HCT116 (cell line): Measurements from ENCODE around the gene NTRK3. TPM values are rescaled to one million over a fixed set of nuclear protein-coding genes. Genes with fewer than 3 reads are reported as not detected.

Experiments
- ATAC-seq: fragments of 200-7000 bp; cut with Tn5 transposase; 2 replicates; pipeline ENCODE4 v1.9.1; 2020; ENCODE audit warnings: mild to moderate bottlenecking, moderate library complexity
- BruUV-seq: library from RNA; stranded (reverse); fragments of 400-500 nt; replicated peaks from 2 replicates; lab custom pipeline; 2021; lab: Mats Ljungman, UMichigan
- CTCF ChIA-PET: fragments of 300-600 bp; sonication (Branson Sonifier 250); formaldehyde crosslinking; loops from one replicate; lab custom pipeline; 2021; ENCODE audit warnings: antibody characterized with exemption; lab: Charles Lee
- POLR2A ChIA-PET: fragments of 300-600, 350-600 bp; sonication (Branson Sonifier 250); formaldehyde crosslinking; loops from one replicate; lab custom pipeline; 2021; ENCODE audit warnings: antibody characterized with exemption; lab: Charles Lee
- RAD21 ChIA-PET, 2 experiments: fragments of 300-600 bp; sonication (Branson Sonifier 250); formaldehyde crosslinking; loops; one replicate each; lab custom pipeline; 2023; ENCODE audit warnings: low total read pairs in 2 of 2; ENCODE audit not compliant: uncharacterized antibody in 2 of 2, unreplicated experiment in 2 of 2, low non-redundant PET in 1 of 2; lab: Charles Lee
- DNase-seq: peaks from one replicate; pipeline ENCODE4 v3.0.0-alpha.2; 2010; ENCODE audit warnings: low read depth, low spot score
- H2AFZ ChIP-seq: fragments of 200-600 bp; shearing (Covaris generic), sonication (generic); 2 replicates; pipeline ENCODE4 v1.6.1; 2017; ENCODE audit warnings: low read depth, mixed run types, mixed read lengths, antibody characterized with exemption, low read length; ENCODE audit not compliant: poor library complexity, severe bottlenecking
- H3K27ac ChIP-seq: 2 replicates; pipeline ENCODE4 v1.5.1; 2012; ENCODE audit warnings: low read depth, low read length
- H3K27me3 ChIP-seq: fragments of 200-600 bp; sonication (generic); 2 replicates; pipeline ENCODE4 v1.6.1; 2016; ENCODE audit warnings: mixed run types, low read length, mixed read lengths; ENCODE audit not compliant: insufficient read depth
- H3K36me3 ChIP-seq, 2 experiments: fragments of 200-500 bp in 1 of 2; fragments of 200-600 bp in 1 of 2; sonication (Bioruptor generic) in 1 of 2; sonication (generic) in 1 of 2; 2 replicates each; pipeline versions ENCODE4 v1.5.1 to v1.6.1; 2014 to 2016; ENCODE audit warnings: low read length in 2 of 2, inconsistent platforms in 1 of 2, mixed read lengths in 1 of 2, mixed run types in 1 of 2; ENCODE audit not compliant: insufficient read depth in 2 of 2, control insufficient read depth in 1 of 2
- H3K4me1 ChIP-seq, 2 experiments: fragments of 200-600 bp in 1 of 2; sonication (generic) in 1 of 2; 2 replicates each; pipeline versions ENCODE4 v1.5.1 to v1.6.1; 2012 to 2017; ENCODE audit warnings: low read length in 2 of 2, inconsistent platforms in 1 of 2, mild to moderate bottlenecking in 1 of 2, mixed read lengths in 1 of 2, mixed run types in 1 of 2, moderate library complexity in 1 of 2; ENCODE audit not compliant: insufficient read depth in 2 of 2, control insufficient read depth in 1 of 2
- H3K4me2 ChIP-seq: fragments of 200-600 bp; sonication (generic); 2 replicates; pipeline ENCODE4 v1.6.1; 2017; ENCODE audit warnings: mixed run types, low read length, mixed read lengths
- H3K4me3 ChIP-seq, 2 experiments: fragments of 200-600 bp in 1 of 2; sonication (generic) in 1 of 2; replicated peaks in 1 of 2; 2 replicates each; pipeline ENCODE4 v1.5.1; 2011 to 2016; ENCODE audit warnings: low read length in 2 of 2, control low read depth in 1 of 2, low read depth in 1 of 2, mild to moderate bottlenecking in 1 of 2, mixed read lengths in 1 of 2, mixed run types in 1 of 2
- H3K79me2 ChIP-seq: fragments of 200-600 bp; sonication (generic); 2 replicates; pipeline ENCODE4 v1.6.1; 2017; ENCODE audit warnings: mild to moderate bottlenecking, mixed run types, low read length, moderate library complexity, mixed read lengths; ENCODE audit not compliant: insufficient read depth
- H3K9ac ChIP-seq: fragments of 200-600 bp; sonication (generic); 2 replicates; pipeline ENCODE4 v1.6.1; 2016; ENCODE audit warnings: low read length, mixed read lengths
- H3K9me2 ChIP-seq: fragments of 200-600 bp; sonication (generic), shearing (Covaris generic); 2 replicates; pipeline ENCODE4 v1.6.1; 2017; ENCODE audit warnings: mixed run types, mild to moderate bottlenecking, moderate library complexity; ENCODE audit not compliant: insufficient read depth
- H3K9me3 ChIP-seq, 2 experiments: fragments of 200-500 bp in 1 of 2; fragments of 200-600 bp in 1 of 2; sonication (Bioruptor generic) in 1 of 2; sonication (generic) in 1 of 2; 2 replicates each; pipeline ENCODE4 v1.6.1; 2014 to 2017; ENCODE audit warnings: low read length in 2 of 2, mixed read lengths in 2 of 2, inconsistent platforms in 1 of 2, low read depth in 1 of 2, mild to moderate bottlenecking in 1 of 2, mixed run types in 1 of 2, moderate library complexity in 1 of 2; ENCODE audit not compliant: control insufficient read depth in 1 of 2, insufficient read depth in 1 of 2
- H4K20me1 ChIP-seq: fragments of 200-600 bp; sonication (generic), shearing (Covaris generic); 2 replicates; pipeline ENCODE4 v1.6.1; 2017; ENCODE audit warnings: mixed run types, mild to moderate bottlenecking, moderate library complexity; ENCODE audit not compliant: insufficient read depth
- CEBPB ChIP-seq: IDR thresholded peaks from 2 replicates; pipeline ENCODE4 v1.6.1; 2012; ENCODE audit warnings: low read depth
- EGR1 ChIP-seq: IDR thresholded peaks from 2 replicates; pipeline ENCODE4 v1.6.1; 2012; ENCODE audit warnings: low read depth
- JUND ChIP-seq: IDR thresholded peaks from 2 replicates; pipeline ENCODE4 v1.6.1; 2012
- POLR2A ChIP-seq: IDR thresholded peaks from 2 replicates; pipeline ENCODE4 v1.7.0; 2011; ENCODE audit warnings: borderline replicate concordance; ENCODE audit not compliant: insufficient read depth, insufficient read length; ENCODE audit errors: extremely low read depth
- SIN3A ChIP-seq: IDR thresholded peaks from 2 replicates; pipeline ENCODE4 v1.6.1; 2012; ENCODE audit warnings: low read depth
- TCF7L2 ChIP-seq: IDR thresholded peaks from 2 replicates; pipeline ENCODE4 v1.7.0; 2011; ENCODE audit warnings: borderline replicate concordance, inconsistent platforms; ENCODE audit not compliant: insufficient read depth, insufficient read length; ENCODE audit errors: extremely low read depth
- YY1 ChIP-seq: IDR thresholded peaks from 2 replicates; pipeline ENCODE4 v1.6.1; 2011; ENCODE audit warnings: low read length, low read depth, moderate library complexity, mild to moderate bottlenecking; ENCODE audit not compliant: insufficient replicate concordance; ENCODE audit errors: extremely low read depth
- ZBTB33 ChIP-seq: IDR thresholded peaks from 2 replicates; pipeline ENCODE4 v1.6.1; 2011; ENCODE audit warnings: mild to moderate bottlenecking, low read length, moderate library complexity; ENCODE audit not compliant: insufficient replicate concordance; ENCODE audit errors: extremely low read depth
- ZFX ChIP-seq: fragments of 450-650 bp; IDR thresholded peaks from 2 replicates; pipeline ENCODE4 v1.6.1; 2017
- intact Hi-C: fragments of 100-400 bp; cut with micrococcal nuclease; formaldehyde crosslinking; loops from 2 replicates; pipeline ENCODE4 v1.10.0; 2022
- total RNA-seq: library from RNA; stranded (reverse); gene quantifications from one replicate; pipeline ENCODE4 v1.2.1, GENCODE V29; 2021; ENCODE audit not compliant: unreplicated experiment

Gene NTRK3
- total RNA-seq, 1 experiment from 2014 or later = not detected

GRCh38 chr15:88066636-88067330, 189.8 kb downstream of the NTRK3 start:
- intact Hi-C loops = no loop called here
- TF ChIP-seq CEBPB (no peak), EGR1 (no peak), SIN3A (no peak), POLR2A (no peak), YY1 (no peak), JUND (no peak), ZBTB33 (no peak)
- H3K27ac ChIP-seq = no peak overlapping the region
- no peak for ATAC-seq
- ChIA-PET RAD21 (no interaction called here), CTCF (no interaction called here), POLR2A (no interaction called here)
- no peaks in the 10 kb centered on the region for H3K36me3 ChIP-seq
- H3K9me3 ChIP-seq = no peaks in the 10 kb centered on the region
- no peak overlapping the region for H3K4me3 ChIP-seq
- H3K4me2 ChIP-seq = no peak overlapping the region
- H2AFZ ChIP-seq = no peak overlapping the region
- no TSS peak for BruUV-seq
- no peaks in the 10 kb centered on the region for H3K79me2 ChIP-seq
- no peaks in the 10 kb centered on the region for H3K4me1 ChIP-seq
- H4K20me1 ChIP-seq = no peaks in the 10 kb centered on the region
- H3K9ac ChIP-seq = no peak overlapping the region
- H3K9me2 ChIP-seq = no peaks in the 10 kb centered on the region
- H3K27me3 ChIP-seq = no peaks in the 10 kb centered on the region
- no peak for DNase-seq

- Histone ChIP-seq H3K4me1 (no peaks in the 10 kb centered on the region), H3K9ac (no peak overlapping the region), H3K27me3 (no peaks in the 10 kb centered on the region), H3K4me3 (no peak overlapping the region), H3K36me3 (no peaks in the 10 kb centered on the region), H4K20me1 (no peaks in the 10 kb centered on the region), H3K27ac (no peak overlapping the region), H3K4me2 (no peak overlapping the region), H3K9me2 (no peaks in the 10 kb centered on the region), H2AFZ (no peak overlapping the region), H3K9me3 (no peaks in the 10 kb centered on the region), H3K79me2 (no peaks in the 10 kb centered on the region)
- ATAC-seq (no peak), DNase-seq (no peak)
- ChIA-PET RAD21 (no interaction called here), POLR2A (no interaction called here), CTCF (no interaction called here)
- TF ChIP-seq POLR2A = no peak
- no peak for TF ChIP-seq TCF7L2
- no peak for TF ChIP-seq ZFX
- TF ChIP-seq ZBTB33 = no peak
- BruUV-seq = no TSS peak
- intact Hi-C loops = no loop called here
Observed at GRCh38 chr15:88061452-88061851, 195.1 kb downstream of the NTRK3 start.
